ENCODE results near the gene HDAC9.

GRCh38 chr7:18580950-18581349 lies 85.4 kb downstream of the HDAC9 start:
- no peak for TF ChIP-seq TAF1 (IDR thresholded peaks at IDR 0.05; ENCODE audit: borderline replicate concordance, insufficient read depth, low read length)
- no peak for TF ChIP-seq SIN3A (IDR thresholded peaks at IDR 0.05; ENCODE audit: borderline replicate concordance, insufficient read depth, low read length)

Data from PFSK-1 (cell line).